HG02678 (cell line): ENCODE data around the gene GRHPR.
"Not testable (repeated sequence)": the region's sequence is repeated elsewhere in the genome, so short reads cannot be mapped to it uniquely, and the experiment has no call there.

Experiments used
- ATAC-seq: cut with Tn5 transposase; IDR thresholded peaks from one replicate; pipeline ENCODE4 v1.9.1; 2021; ENCODE audit warnings: mild to moderate bottlenecking, moderate library complexity; ENCODE audit not compliant: unreplicated experiment

The GRHPR gene

DNA sequence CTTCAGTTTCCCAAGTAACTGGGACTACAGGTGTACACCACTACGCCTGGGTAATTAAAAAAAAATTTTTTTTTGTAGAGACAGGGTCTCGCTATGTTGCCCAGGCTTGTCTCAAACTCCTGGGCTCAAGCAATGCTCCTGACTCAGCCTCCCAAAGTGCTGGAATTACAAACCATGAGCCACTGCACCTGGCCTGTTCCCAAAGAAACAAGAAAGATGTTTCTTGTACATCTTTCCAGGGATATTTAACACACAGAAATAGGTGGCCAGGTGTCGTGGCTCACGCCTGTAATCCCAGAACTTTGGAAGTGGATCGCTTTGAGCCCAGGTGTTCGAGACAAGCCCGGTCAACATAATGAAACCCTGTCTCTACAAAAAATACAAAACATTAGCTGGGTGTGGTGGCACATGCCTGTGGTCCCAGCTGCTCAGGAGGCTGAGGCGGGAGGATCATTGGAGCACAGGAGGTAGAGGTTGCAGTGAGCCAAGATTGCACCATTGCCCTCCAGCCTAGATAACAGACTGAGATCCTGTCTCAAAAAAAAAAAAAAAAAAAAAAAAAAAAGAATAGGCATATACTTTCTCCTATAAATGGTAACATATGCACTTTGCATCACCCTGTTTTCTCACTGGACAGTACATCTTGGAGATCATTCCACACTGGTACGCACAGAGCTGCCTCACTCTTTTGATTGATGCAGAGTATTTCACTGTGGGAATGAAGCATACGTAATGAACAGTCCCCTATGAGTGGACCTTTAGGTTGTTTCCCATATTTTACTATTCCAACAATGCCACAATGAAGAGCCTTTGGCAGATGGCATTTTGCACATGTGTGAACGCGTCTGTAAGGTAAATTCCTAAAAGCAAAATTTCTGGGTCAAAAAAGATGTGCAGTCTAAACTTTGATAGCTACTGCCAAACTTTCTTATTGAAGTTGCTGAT lies 2.0 kb upstream of the GRHPR start:
- no peak for ATAC-seq

DNA sequence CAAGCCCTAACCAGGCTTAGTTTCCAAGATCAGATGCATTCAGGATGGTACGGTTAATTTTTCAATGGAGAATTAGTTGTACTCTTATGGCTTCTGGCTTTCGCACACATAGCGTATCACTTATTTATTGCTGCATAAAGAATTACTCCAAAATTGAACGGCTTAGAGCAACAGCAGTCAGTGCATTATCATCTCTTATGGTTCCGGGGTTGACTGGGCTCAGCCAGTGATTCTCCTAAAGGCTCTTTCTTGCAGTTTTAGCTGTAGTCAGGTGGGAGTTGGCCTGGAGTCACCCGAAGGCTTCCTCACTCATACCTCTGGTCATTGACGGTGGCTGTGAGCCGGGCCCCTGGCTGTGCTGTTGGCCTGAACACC lies 595 bp upstream of the GRHPR start:
- ATAC-seq: no peak

DNA sequence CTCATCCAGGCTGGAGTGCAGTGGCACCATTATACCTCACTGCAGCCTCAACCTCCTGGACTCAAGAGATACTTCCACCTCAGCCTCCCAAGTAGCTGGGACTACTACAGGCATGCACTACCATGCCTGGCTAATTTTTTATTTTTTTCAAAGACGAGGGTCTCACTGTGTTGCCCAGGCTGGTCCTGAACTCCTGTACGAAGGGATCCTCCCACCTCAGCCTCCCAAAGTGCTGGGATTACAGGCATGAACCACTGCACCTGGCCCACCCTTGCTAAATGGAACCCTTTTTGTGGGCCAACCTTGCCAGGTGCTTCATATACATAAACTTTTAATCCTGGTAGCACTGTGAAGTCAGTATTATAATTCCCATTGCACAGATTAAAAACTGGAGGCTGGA lies 1.0 kb downstream of the GRHPR start:
- no peak for ATAC-seq

DNA sequence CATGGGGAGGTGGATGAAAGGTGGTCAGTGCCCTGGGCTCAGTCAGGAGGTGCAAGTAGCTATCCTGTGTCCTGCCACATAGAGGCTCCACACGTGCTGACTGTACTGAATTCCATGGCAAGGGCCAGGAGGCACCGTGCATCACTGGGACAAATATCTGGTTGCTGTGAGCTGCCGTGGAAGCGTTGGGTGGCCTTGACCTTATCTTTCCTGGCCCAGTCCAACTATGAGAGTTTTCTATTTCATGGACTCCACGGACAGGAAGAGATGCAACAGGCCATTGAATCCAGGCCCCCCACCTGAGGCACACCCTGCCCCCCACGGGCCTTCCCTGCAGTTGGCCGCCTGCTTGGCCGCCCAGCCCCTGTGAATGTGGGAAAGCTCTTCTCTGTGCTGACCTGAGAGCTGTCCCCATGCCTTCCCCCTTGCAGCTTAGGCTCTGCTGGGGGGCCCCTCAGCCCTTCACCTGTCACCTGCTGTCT lies 1.7 kb downstream of the GRHPR start:
- ATAC-seq: no peak

DNA sequence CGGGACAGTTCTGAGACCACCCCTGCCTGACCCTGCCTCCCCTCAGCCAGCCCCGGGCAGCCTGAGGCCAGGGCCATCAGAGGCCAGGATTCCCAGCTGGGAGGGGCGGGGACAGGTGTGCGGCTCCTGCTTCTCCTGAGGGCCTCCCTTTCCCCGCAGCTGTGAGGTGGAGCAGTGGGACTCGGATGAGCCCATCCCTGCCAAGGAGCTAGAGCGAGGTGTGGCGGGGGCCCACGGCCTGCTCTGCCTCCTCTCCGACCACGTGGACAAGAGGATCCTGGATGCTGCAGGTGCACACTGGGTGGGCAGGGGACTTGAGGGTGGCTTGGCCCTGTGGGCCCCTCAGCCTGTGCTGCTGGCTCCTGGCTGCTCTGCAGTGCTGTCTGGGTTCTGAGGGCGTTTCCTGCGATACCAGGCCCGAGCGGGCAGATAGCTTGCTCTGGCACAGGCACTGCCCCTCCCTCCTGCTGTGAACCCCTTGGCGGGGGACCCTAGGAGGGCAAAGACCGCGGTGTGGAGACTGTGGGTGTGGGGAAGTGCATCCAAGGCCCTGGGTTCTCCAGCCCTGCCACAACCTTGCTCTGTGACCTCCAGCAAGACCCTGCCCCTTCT lies 2.3 kb downstream of the GRHPR start:
- ATAC-seq: no peak

DNA sequence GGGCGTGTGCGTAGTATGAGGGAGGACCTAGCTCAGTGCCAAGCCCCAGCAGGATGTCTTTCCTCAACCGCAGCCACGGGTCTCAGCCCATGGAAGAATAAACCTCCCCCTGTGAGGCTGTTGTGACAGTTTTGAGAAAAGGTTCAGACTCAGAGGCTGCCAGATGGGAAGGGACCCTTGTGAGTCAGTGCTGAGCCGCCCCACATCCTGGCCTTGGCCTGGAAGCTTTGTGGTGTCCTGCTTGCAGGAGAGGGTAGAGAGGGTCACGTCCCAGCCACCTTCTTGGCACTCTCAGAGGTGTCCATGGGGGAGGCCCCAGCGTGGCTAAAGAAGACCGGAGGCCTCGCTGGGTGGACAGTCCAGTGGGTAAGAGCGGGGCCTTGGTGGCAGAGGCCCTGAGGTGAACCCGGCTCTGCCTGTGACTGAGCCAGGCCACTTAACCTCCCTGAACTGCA lies 2.8 kb downstream of the GRHPR start:
- ATAC-seq: no peak

DNA sequence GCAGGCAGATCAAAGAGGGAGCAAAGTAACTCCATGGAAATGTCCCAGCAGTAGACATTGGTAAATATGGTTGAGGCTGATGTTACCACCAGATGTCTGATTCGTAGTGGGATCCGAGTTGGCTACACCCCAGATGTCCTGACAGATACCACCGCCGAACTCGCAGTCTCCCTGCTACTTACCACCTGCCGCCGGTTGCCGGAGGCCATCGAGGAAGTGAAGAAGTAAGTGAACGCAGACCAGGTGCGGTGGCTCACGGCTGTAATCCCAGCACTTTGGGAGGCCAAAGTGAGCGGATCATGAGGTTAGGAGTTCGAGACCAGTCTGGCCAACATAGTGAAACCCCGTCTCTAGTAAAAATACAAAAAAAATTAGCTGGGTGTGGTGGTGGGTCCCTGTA lies 3.9 kb downstream of the GRHPR start:
- not testable (repeated sequence) for ATAC-seq

DNA sequence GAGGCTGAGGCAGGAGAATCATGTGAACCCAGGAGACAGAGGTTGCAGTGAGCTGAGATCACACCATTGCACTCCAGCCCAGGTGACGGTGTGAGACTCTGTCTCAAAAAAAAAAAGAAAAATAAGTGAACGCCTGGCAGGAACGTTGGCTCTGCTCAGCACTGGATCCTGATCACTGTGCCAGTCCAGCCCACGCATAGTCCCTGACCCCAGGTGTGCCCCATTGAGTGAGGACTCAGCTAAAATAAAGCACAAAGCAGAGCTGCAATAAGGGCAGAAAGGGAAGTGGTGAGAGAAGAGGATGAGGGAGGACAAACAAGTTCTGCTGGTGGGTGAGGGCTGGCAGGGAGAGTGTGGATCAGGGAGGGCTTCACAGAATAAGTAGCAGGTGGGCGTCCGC lies 4.3 kb downstream of the GRHPR start:
- ATAC-seq: no peak

DNA sequence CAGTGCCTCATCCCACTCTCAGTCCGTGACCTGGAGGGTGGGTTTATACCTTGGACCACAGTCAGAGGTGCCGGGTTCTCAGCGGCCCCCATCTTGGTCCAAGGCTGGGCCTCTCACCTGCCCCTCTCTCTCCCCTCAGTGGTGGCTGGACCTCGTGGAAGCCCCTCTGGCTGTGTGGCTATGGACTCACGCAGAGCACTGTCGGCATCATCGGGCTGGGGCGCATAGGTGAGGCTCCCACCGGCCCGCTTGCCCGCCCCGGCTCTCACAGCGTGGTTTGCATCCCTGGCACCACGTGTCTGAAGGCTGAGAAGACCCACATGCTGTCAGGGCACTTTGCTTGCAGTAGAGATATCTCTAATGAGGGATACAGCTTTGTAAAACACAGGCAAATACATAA lies 5.8 kb downstream of the GRHPR start:
- ATAC-seq: no peak

DNA sequence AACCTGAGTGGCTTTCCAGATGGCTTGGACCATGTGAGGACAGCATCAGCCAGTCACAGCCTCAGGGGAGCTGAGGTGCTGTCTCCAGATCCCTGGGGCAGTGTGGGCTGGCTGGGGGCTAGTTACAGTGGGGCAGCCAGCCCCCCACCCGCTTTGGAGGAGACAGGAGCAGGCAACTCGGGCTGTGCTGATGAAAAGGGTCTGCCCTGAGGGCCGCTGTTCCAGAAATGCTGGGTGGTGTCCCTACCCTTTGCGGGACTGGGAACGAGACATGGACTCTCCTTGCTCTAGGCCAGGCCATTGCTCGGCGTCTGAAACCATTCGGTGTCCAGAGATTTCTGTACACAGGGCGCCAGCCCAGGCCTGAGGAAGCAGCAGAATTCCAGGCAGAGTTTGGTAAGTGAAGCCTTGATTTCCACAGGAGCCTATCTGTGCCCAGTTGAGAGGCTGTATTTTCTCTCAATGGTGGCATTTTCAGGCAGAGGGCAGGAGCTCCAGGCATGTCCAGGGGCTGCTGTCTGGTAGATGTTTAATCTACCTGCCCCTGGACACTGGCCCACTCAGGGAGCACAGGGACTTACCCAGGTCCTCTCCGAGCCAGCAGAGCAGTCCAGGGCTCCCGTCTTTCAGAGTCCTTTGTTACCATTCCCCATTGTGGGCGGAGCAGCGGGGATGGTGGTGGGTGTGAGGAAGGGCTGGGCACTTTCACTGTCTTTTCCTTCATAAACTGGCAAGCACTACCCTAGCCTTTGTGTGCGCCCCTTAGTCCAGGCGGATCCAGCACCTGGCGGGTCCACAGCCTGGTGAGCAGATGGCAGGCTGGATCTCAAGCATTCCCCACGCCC lies 7.2 kb downstream of the GRHPR start:
- no peak for ATAC-seq

DNA sequence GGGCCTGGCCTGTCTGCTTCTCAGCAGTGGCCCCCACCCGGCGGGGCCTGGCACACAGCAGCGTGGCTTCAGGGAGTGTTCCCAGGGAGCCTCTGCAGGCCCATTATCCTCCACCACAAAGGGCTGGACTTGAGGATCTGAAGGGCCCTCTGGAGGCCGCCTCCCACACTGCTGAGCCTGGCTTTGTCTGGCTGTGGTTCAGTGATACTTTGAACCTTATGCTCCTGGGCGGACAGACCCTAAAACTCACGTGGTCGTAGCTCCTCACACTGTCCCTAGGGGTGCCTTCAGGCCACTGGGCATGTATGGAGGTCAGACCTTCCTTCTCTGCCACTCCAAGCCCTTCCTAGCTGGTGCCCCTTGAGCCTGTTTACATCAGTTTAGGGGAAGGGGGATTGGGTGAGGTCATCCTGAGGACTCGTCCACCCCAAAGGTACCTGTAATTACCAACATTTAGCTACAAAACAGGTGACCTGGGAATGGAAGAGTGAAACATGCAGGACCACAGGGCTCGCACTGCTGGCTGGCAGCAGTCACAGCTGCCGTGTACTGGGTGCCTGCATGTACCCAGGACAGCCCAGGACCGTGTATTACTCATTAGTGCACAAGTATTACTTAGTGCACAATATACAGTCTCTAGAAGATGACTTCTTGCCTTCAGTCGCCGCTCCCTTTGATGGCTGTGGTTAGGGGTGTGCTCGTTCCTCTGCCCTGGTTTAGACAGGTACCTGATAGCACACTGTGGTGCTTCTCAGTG lies 8.5 kb downstream of the GRHPR start:
- ATAC-seq: no peak

DNA sequence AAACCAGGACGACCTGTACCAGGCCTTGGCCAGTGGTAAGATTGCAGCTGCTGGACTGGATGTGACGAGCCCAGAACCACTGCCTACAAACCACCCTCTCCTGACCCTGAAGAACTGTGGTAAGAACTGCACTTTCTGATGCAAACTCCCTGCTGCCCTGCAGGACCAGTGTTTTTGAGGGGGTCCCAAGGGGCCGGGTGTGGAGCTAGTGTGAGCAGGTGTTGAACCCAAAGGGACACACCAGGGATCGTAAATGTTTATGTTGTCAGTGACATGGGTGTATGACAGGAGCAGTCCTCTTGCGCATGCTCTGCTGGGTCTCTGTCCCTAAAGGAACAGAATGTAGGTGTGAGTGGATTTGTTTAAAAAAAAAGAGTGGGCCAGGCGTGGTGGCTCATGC lies 9.5 kb downstream of the GRHPR start:
- ATAC-seq: no peak

DNA sequence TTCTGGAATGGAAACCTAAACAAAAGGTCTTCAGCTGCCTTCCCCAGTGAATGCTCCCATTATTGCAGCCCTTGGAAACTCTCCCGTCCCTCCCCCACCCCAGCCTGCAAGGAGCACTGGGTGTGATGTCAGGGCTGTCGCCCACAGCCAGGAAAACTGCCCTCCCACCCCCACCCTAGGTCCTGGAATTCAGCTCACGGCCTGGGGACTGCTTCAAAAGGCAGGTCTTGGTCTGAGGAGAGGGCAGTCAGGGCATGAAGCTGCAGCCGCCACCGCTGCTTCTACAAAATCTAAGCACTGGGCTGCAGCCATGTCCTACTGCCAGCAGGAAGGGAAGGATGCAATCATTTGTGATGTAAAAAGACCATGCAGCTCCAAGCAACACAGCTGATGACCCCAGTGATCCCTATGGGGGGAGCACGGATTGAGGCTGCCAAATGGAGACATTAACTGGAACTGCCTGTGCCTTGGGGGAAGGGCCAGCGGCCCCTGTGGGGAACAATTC lies 11.4 kb downstream of the GRHPR start:
- ATAC-seq: no peak

DNA sequence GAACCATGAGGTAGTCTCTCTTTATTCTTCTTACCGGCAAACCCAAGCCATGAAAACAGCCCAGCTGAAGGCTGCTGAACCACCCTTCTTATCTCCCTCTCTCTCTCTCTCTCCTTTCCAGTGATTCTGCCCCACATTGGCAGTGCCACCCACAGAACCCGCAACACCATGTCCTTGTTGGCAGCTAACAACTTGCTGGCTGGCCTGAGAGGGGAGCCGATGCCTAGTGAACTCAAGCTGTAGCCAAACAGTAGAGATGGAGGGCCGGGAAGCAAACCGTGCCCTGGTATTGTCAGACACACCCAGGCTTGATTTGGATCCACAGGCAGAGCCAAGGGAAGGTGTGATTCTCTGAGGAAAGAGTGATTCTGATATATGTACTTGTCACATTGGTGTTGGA lies 14.0 kb downstream of the GRHPR start:
- ATAC-seq: no peak

DNA sequence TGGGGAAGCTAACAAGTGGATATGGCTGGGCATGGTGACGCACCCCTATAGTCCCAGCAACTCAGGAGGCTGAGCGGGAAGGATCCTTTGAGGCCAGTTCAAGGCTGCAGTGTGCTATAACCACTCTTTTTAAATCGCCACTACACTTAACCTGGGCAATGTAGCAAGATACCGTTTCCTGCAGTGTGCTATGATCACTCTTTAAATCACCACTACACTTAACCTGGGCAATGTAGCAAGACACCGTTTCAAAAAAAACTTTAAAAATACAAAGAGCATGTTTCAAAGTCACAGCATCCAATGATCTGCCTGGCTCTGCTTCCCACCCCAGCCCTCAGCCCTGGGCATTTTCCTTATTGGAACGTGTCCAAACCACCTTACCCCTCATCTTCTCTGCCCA lies 14.5 kb downstream of the GRHPR start:
- no peak for ATAC-seq

DNA sequence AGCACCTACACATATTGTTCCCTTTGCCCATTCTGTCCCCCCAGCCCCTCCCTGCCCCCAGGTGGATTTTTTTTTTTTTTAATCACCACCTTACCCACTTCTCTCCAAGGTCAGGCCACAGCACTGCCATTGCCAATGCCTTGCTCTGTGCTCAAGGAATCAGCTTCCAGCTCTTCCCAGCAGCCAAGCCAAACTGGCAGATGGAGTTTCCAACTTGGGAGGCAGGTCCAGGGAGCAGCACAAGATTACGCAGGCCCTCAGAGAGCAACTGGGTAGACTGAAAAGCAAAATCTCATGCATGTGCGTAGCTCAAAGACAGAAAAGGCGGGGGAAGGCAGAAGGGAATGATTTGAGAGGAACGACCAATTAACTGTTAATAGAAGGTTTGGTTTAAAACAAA lies 15.1 kb downstream of the GRHPR start:
- no peak for ATAC-seq

DNA sequence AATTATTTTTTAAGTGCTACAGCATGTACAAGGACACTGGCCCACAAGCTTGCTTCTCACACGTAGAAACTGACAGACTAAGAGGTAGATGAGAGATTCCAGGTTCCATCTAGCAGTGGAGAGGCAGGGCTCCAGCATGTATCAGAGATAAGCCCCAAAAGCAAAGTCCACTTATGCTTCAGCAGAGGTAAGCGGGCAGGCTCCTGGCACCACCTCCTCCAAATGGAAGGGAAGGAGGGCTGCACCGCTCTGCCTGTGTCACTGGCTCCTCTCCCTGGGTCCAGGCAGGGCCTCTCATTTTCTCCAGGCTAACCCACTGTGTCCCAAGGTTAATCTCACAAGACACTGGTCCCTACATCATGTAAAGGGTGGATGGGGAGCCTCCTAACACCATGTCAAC lies 15.9 kb downstream of the GRHPR start:
- ATAC-seq: no peak

DNA sequence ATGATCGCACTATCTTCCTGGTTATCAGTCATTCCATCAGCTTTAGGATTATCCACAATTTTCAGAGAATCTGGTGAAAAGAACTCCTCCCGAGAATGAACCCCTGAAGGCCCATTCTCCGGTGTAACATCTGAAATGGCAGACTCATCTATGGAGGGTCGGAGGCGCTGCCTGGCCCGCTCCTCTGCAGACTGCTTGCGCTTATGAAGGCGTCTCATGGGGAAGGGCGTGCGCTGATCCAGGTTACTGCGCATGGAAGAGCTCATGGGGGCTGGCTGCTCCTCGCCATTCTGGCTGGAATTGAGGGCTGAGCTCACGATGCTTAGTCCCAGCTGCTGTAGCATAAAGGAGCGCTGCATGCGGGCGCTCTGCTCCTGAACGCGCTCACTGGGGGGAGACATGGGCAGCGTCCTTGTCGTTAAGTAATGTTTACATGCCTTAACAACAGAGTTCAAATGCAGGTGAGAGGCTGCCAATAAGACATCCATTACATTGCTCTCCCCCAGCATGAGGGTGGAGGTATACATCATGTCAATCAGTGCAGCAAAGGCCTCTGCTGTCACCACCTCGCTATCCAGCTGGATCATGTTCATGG lies 19.4 kb downstream of the GRHPR start:
- ATAC-seq: no peak

DNA sequence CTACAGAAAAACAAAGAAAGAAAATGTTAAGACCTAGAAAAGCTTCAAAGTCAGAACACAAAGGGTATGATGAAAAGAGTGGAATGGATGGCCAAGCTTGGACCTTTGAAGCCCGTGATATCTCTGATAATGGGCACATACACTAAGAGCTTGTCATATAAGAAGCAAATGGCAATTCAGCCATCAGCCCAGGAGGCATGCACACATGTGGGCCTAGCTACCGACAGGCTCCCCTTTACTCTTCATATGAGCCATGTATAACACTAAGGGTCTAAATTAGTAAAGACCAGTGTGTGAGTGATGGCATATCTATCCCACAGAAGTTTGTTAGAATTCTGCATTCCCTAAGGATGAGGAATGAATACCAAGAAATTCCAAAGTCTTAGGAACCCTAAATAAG lies 20.1 kb downstream of the GRHPR start:
- ATAC-seq: no peak

DNA sequence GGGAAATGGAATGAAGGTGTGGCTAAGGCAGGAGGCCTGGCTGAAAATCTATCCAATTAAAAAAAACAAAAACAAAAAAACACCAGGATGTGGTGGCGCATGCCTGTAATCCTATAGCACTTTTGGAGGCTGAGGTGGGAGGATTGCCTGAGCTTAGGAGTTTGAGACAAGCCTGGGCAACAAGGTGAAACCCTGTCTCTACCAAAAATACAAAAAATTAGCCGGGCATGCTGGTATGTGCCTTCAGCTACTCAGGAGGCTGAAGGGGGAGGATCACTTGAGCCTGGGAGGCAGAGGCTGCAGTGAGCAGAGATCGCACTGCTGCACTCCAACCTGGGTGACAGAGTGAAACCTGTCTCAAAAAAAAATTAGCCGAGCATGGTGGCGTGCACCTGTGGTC lies 21.1 kb downstream of the GRHPR start:
- ATAC-seq: no peak
